MM.1S (cell line): ENCODE measurements around the gene OLFML2B.

Source experiments
- DNase-seq: peaks from one replicate; pipeline ENCODE4 v3.0.0-alpha.2; 2015
- H2AFZ ChIP-seq: fragments of 300-600 bp; sonication (generic); 2 replicates; pipeline ENCODE4 v1.6.0; 2016; ENCODE audit warnings: antibody characterized with exemption, low read length
- H3F3A ChIP-seq: fragments of 300-600 bp; sonication (generic); 2 replicates; pipeline ENCODE4 v1.6.1; 2016; ENCODE audit warnings: mild to moderate bottlenecking, antibody characterized with exemption, low read length, moderate library complexity, mixed read lengths; ENCODE audit not compliant: insufficient read depth
- H3K27ac ChIP-seq: fragments of 300-600 bp; sonication (generic); 2 replicates; pipeline ENCODE4 v1.5.1; 2016; ENCODE audit warnings: mild to moderate bottlenecking, low read length
- H3K27me3 ChIP-seq: fragments of 300-600 bp; sonication (generic); replicated peaks from 2 replicates; pipeline ENCODE4 v1.6.0; 2016; ENCODE audit warnings: low read length; ENCODE audit not compliant: insufficient read depth
- H3K36me3 ChIP-seq: fragments of 300-600 bp; sonication (generic); replicated peaks from 2 replicates; pipeline ENCODE4 v1.6.1; 2016; ENCODE audit warnings: mild to moderate bottlenecking, low read length, mixed read lengths; ENCODE audit not compliant: insufficient read depth
- H3K4me1 ChIP-seq: fragments of 300-600 bp; sonication (generic); 2 replicates; pipeline ENCODE4 v1.6.1; 2016; ENCODE audit warnings: low read length, mixed read lengths
- H3K4me2 ChIP-seq: fragments of 300-600 bp; sonication (generic); 2 replicates; pipeline ENCODE4 v1.6.0; 2016; ENCODE audit warnings: low read depth, low read length
- H3K4me3 ChIP-seq: fragments of 300-600 bp; sonication (generic); 2 replicates; pipeline ENCODE4 v1.5.1; 2016; ENCODE audit warnings: low read length, mixed read lengths
- H3K79me2 ChIP-seq: fragments of 300-600 bp; sonication (generic); 2 replicates; pipeline ENCODE4 v1.6.1; 2016; ENCODE audit warnings: mixed run types, low read length, mixed read lengths
- H3K9ac ChIP-seq: fragments of 300-600 bp; sonication (generic); 2 replicates; pipeline ENCODE4 v1.6.1; 2016; ENCODE audit warnings: low read length, mixed read lengths
- H3K9me2 ChIP-seq: fragments of 300-600 bp; sonication (generic); replicated peaks from 2 replicates; pipeline ENCODE4 v1.6.1; 2016; ENCODE audit warnings: mild to moderate bottlenecking, low read length, mixed read lengths; ENCODE audit not compliant: insufficient read depth
- H3K9me3 ChIP-seq: fragments of 300-600 bp; sonication (generic); replicated peaks from 2 replicates; pipeline ENCODE4 v1.6.1; 2016; ENCODE audit warnings: mild to moderate bottlenecking, low read length, mixed read lengths; ENCODE audit not compliant: insufficient read depth
- H4K20me1 ChIP-seq: fragments of 300-600 bp; sonication (generic); 2 replicates; pipeline ENCODE4 v1.6.1; 2016; ENCODE audit warnings: mild to moderate bottlenecking, low read length, moderate library complexity, mixed read lengths; ENCODE audit not compliant: insufficient read depth
- CTCF ChIP-seq: fragments of 300-600 bp; sonication (generic); IDR thresholded peaks from 2 replicates; pipeline ENCODE4 v1.5.1; 2016; ENCODE audit warnings: antibody characterized with exemption, low read length, mixed read lengths
- EZH2 ChIP-seq: fragments of 300-600 bp; sonication (generic); optimal IDR thresholded peaks from 2 replicates; pipeline ENCODE3; 2017; ENCODE audit warnings: low read depth, mild to moderate bottlenecking, antibody characterized with exemption, low read length, mixed read lengths
- EZH2phosphoT487 ChIP-seq: fragments of 300-600 bp; sonication (generic); IDR thresholded peaks from 2 replicates; pipeline ENCODE4 v1.6.1; 2018; ENCODE audit warnings: antibody characterized with exemption, low read length

Gene OLFML2B

DNA sequence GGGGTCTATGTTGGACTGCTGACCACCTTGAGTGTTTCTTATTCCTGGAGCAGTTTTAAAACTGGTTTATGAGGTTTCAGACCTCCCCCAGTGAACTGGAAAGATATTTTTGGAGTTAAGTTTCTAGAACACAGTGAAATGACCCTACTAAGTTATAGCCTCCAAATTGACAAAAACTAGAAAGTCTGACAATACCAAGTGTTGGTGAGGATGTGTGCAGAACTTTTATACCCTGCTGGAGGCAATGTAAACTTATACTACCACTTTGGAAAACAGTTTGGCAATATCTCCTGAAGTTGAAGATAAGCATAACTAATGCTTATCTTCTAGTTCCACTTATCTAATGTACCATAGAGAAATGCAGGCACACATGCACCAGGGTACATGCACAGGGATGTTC, 10.4 kb downstream of the OLFML2B start:
- Histone ChIP-seq H2AFZ (no peak overlapping the region), H3K9me2 (no peaks in the 10 kb centered on the region), H3K36me3 (no peaks in the 10 kb centered on the region), H3F3A (no peaks in the 10 kb centered on the region), H3K4me1 (no peaks in the 10 kb centered on the region), H3K27ac (no peak overlapping the region), H3K9ac (no peak overlapping the region), H3K79me2 (no peaks in the 10 kb centered on the region), H3K4me3 (no peak overlapping the region), H4K20me1 (no peaks in the 10 kb centered on the region), H3K27me3 (no peaks in the 10 kb centered on the region), H3K4me2 (no peak overlapping the region), H3K9me3 (no peaks in the 10 kb centered on the region)
- no peak for DNase-seq
- no peak for TF ChIP-seq EZH2phosphoT487
- TF ChIP-seq CTCF = no peak
- TF ChIP-seq EZH2 = no peak

GRCh38 chr1:162011337-162012012, 12.2 kb downstream of the OLFML2B start:
- Histone ChIP-seq H3K9me2 (no peaks in the 10 kb centered on the region), H3K4me1 (no peaks in the 10 kb centered on the region), H3K9ac (no peak overlapping the region), H2AFZ (no peak overlapping the region), H3K36me3 (no peaks in the 10 kb centered on the region), H3K4me3 (no peak overlapping the region), H3K4me2 (no peak overlapping the region), H3K9me3 (no peaks in the 10 kb centered on the region), H4K20me1 (no peaks in the 10 kb centered on the region), H3K27me3 (no peaks in the 10 kb centered on the region), H3K79me2 (no peaks in the 10 kb centered on the region), H3K27ac (no peak overlapping the region), H3F3A (no peaks in the 10 kb centered on the region)
- TF ChIP-seq EZH2phosphoT487 = no peak
- no peak for DNase-seq

DNA sequence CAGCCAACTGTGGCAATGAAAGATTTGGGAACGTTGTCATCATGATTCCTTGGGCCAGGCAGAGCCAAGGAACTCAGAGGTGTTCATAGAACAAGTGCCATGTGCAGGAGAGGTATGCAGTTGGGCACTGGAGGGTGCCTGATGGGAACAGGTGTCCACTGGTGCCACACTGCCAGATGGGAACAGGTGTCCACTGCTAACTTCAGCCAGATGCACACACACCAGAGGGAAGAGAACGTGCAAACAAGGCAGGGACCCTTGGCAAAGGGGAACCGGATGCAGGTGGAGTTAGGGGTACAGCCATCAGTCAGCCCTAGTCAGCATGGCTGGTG, 13.5 kb downstream of the OLFML2B start:
- Histone ChIP-seq H2AFZ (no peak overlapping the region), H3K9me3 (no peaks in the 10 kb centered on the region), H3K4me3 (no peak overlapping the region), H3K36me3 (no peaks in the 10 kb centered on the region), H3K4me2 (no peak overlapping the region), H3K79me2 (no peaks in the 10 kb centered on the region), H3F3A (no peaks in the 10 kb centered on the region), H3K27ac (no peak overlapping the region), H4K20me1 (no peaks in the 10 kb centered on the region), H3K9me2 (no peaks in the 10 kb centered on the region), H3K4me1 (no peaks in the 10 kb centered on the region), H3K9ac (no peak overlapping the region), H3K27me3 (no peaks in the 10 kb centered on the region)
- TF ChIP-seq EZH2phosphoT487 (no peak), EZH2 (no peak), CTCF (no peak)
- DNase-seq = no peak

GRCh38 chr1:162009501-162010174, 14.0 kb downstream of the OLFML2B start:
- Histone ChIP-seq H3F3A (no peaks in the 10 kb centered on the region), H3K9me2 (no peaks in the 10 kb centered on the region), H3K79me2 (no peaks in the 10 kb centered on the region), H2AFZ (no peak overlapping the region), H3K9ac (no peak overlapping the region), H3K9me3 (no peaks in the 10 kb centered on the region), H3K36me3 (no peaks in the 10 kb centered on the region), H4K20me1 (no peaks in the 10 kb centered on the region), H3K4me1 (no peaks in the 10 kb centered on the region), H3K4me2 (no peak overlapping the region), H3K27me3 (no peaks in the 10 kb centered on the region), H3K4me3 (no peak overlapping the region), H3K27ac (no peak overlapping the region)
- no peak for TF ChIP-seq CTCF
- no peak for TF ChIP-seq EZH2phosphoT487
- DNase-seq = no peak
